Measurements from ENCODE around the gene SKIC8. TPM values are rescaled to one million over a fixed set of nuclear protein-coding genes. Genes with fewer than 3 reads are reported as not detected.

The SKIC8 gene
- total RNA-seq, 2 donors from 2014 or later: 35.0 to 36.8 TPM

- DNase-seq (ENCODE audit: low spot score): peak; percentile 95
- intact Hi-C loops (cut with DNase I): loop anchor here (1.0 to 5.0 kb wide), 5 partner anchors 42 to 129 kb away; partner anchors contain the start of gene CIB2 (in 1 of the 2)
Measured at GRCh38 chr15:78241017-78241416, 58.4 kb downstream of the SKIC8 start.

- no peak for DNase-seq (ENCODE audit: low spot score)
Measured at GRCh38 chr15:78239811-78240210, 59.6 kb downstream of the SKIC8 start.

GRCh38 chr15:78237146-78237545, 62.3 kb downstream of the SKIC8 start:
- DNase-seq (ENCODE audit: low spot score): no peak
- intact Hi-C loops (cut with DNase I): no loop called here

More at GRCh38 chr15:78239811-78240210, 59.6 kb downstream of the SKIC8 start:
- intact Hi-C loops (cut with DNase I): loop anchor here (5.0 kb wide), 4 partner anchors 63 to 128 kb away; partner anchors contain the start of gene CIB2 (in 1 of the 2)

GRCh38 chr15:78236491-78236890, 62.9 kb downstream of the SKIC8 start:
- intact Hi-C loops (cut with DNase I): no loop called here

GRCh38 chr15:78234515-78235040, 64.8 kb downstream of the SKIC8 start, which contains the start of gene ACSBG1:
Gene ACSBG1 (minus strand): TSS chr15:78234565. CDS start chr15:78234501, 64 bp downstream.
- DNase-seq (ENCODE audit: low spot score): no peak
- intact Hi-C loops (cut with DNase I): loop anchor here in 1 of 2 donors (5.0 kb wide), 1 partner anchor 42 kb away; no protein-coding TSS in a partner anchor

More at GRCh38 chr15:78236491-78236890, 62.9 kb downstream of the SKIC8 start:
- no peak for DNase-seq (ENCODE audit: low spot score)

- intact Hi-C loops (cut with DNase I): loop anchor here in 1 of 2 donors (5.0 kb wide), 1 partner anchor 41 kb away; no protein-coding TSS in a partner anchor
- DNase-seq (ENCODE audit: low spot score): peak; percentile 58
Measured at GRCh38 chr15:78233496-78233895, 65.9 kb downstream of the SKIC8 start.

Other genes with a start within 250 kb of the SKIC8 start
- gene TBC1D2B, start 221.9 kb downstream of the SKIC8 start, total RNA-seq: 10 to 100 TPM; 46.5 to 57.9 TPM
- not detected for gene SH2D7, start 207.0 kb downstream of the SKIC8 start, total RNA-seq
- 1 to 10 TPM; 5.1 to 6.7 TPM for gene CIB2, start 168.2 kb downstream of the SKIC8 start, total RNA-seq
- gene IDH3A, start 150.2 kb downstream of the SKIC8 start, total RNA-seq: 10 to 100 TPM; 84.2 to 90.6 TPM
- gene ACSBG1, start 65.0 kb downstream of the SKIC8 start, total RNA-seq: not detected
- 10 to 100 TPM; 22.3 to 56.4 TPM for gene DNAJA4, start 35.0 kb downstream of the SKIC8 start, total RNA-seq
- not detected for gene CRABP1, start 40.7 kb upstream of the SKIC8 start, total RNA-seq
- 10 to 100 TPM; 37.8 to 43.1 TPM for gene IREB2, start 138.6 kb upstream of the SKIC8 start, total RNA-seq
- 1 to 10 TPM; 4.2 to 4.3 TPM for gene HYKK, start 208.0 kb upstream of the SKIC8 start, total RNA-seq
- gene PSMA4, start 240.8 kb upstream of the SKIC8 start, total RNA-seq: 100 to 1,000 TPM; 120 to 144 TPM

All from posterior vena cava (tissue), 2 donors.